Spleen (tissue), 11 donors: ENCODE measurements around the gene ST7L. TPM values are rescaled to one million over a fixed set of nuclear protein-coding genes. Genes with fewer than 3 reads are reported as not detected.

ENCODE experiments used
- DNase-seq: peaks from one replicate; pipeline ENCODE4 v3.0.0-alpha.2; 2020
- H3K27ac ChIP-seq, 8 donors: fragments of 200-600 bp; sonication (generic) in 7 of 8; 1 replicate in 4 of 8; 2 replicates in 4 of 8; pipeline versions ENCODE4 v1.5.0 to v1.8.0; 2016 to 2021; ENCODE audit warnings: inconsistent platforms in 4 of 8, mild to moderate bottlenecking in 4 of 8, moderate library complexity in 1 of 8
- H3K27me3 ChIP-seq, 7 donors: fragments of 200-600 bp; sonication (generic) in 6 of 7; replicated peaks in 1 of 7; 1 replicate in 4 of 7; 2 replicates in 3 of 7; pipeline versions ENCODE4 v1.5.0 to v1.8.0; 2016 to 2021; ENCODE audit warnings: inconsistent platforms in 3 of 7, mild to moderate bottlenecking in 1 of 7
- H3K36me3 ChIP-seq, 6 donors: fragments of 200-600 bp; sonication (generic) in 5 of 6; 1 replicate in 4 of 6; 2 replicates in 2 of 6; pipeline versions ENCODE4 v1.5.0 to v1.8.0; 2016 to 2021; ENCODE audit warnings: inconsistent platforms in 2 of 6
- H3K4me1 ChIP-seq, 6 donors: fragments of 200-600 bp; sonication (generic) in 5 of 6; 1 replicate in 3 of 6; 2 replicates in 3 of 6; pipeline versions ENCODE4 v1.5.0 to v1.8.0; 2016 to 2021; ENCODE audit warnings: inconsistent platforms in 3 of 6
- H3K4me3 ChIP-seq, 8 donors: fragments of 200-600 bp; sonication (generic) in 7 of 8; 1 replicate in 4 of 8; 2 replicates in 4 of 8; pipeline versions ENCODE4 v1.5.0 to v1.8.0; 2016 to 2021; ENCODE audit warnings: inconsistent platforms in 4 of 8, mild to moderate bottlenecking in 4 of 8, moderate library complexity in 2 of 8
- H3K9me3 ChIP-seq, 8 donors: fragments of 200-600 bp; sonication (generic) in 7 of 8; 1 replicate in 4 of 8; 2 replicates in 4 of 8; pipeline versions ENCODE4 v1.5.0 to v1.8.0; 2016 to 2021; ENCODE audit warnings: inconsistent platforms in 4 of 8
- CTCF ChIP-seq, 11 experiments: fragments of 200-600 bp in 7 of 11; fragments of 450-650 bp in 4 of 11; sonication (generic) in 4 of 11; IDR thresholded peaks in 8 of 11; conservative IDR thresholded peaks in 3 of 11; 1 replicate in 7 of 11; 2 replicates in 4 of 11; pipeline versions ENCODE4 v1.4.0 to v1.8.0; 2016 to 2021; ENCODE audit warnings: antibody characterized with exemption in 11 of 11, inconsistent platforms in 4 of 11, mild to moderate bottlenecking in 1 of 11
- POLR2A ChIP-seq, 3 donors: fragments of 450-650 bp; IDR thresholded peaks; one replicate each; pipeline ENCODE4 v1.5.1; 2017; ENCODE audit warnings: antibody characterized with exemption in 3 of 3, mild to moderate bottlenecking in 1 of 3
- POLR2AphosphoS5 ChIP-seq, 3 donors: sonication (generic); formaldehyde crosslinking; IDR thresholded peaks; one replicate each; pipeline ENCODE4 v1.5.1; 2017; ENCODE audit warnings: antibody characterized with exemption in 3 of 3
- WGBS, 5 donors: extraction: QIAGEN DNeasy Blood & Tissue Kit in 3 of 5; methylation state at CpG; one replicate each; pipeline versions ENCODE4 v1.1.5 to v1.1.7; 2013 to 2018; 5-methylcytosine and 5-hydroxymethylcytosine counted together
- intact Hi-C: fragments of 100-400 bp; cut with DNase I; formaldehyde crosslinking; loops from one replicate; pipeline ENCODE4 v1.15.0; 2023; ENCODE audit warnings: low total_unique reads
- polyA plus RNA-seq, 3 donors: library from polyadenylated mRNA; stranded (reverse); fragments of 200-250 nt; gene quantifications; one replicate each; pipeline ENCODE4 v1.2.1, GENCODE V29; 2013
- total RNA-seq, 7 donors: library from RNA; depleted of rRNA in 3 of 7; stranded (reverse); fragments of >200 nt in 3 of 7; fragmentation: NEBNext Ultra II Directional in 4 of 7; extraction: Animal tissue kit (Norgen Biotek cat#: 25700) in 4 of 7; gene quantifications; one replicate each; pipeline versions ENCODE4 v1.1.0 to v1.2.1, GENCODE V29; 2016 to 2021
- donor health status: healthy with polysubstance abuse.
- donor health status: DM: no; HTN: no; CAD: no; lungs with moderate emphysema.
- donor health status: DM: no; HTN: no; CAD: no.
- donor health status: Bipolar disorder and iron deficiency.
- donor health status: healthy.
- donor health status: DM: no; HTN: no; CAD: no.
- donor health status: DM: yes; HTN: yes; CAD: no.

The ST7L gene
- total and polyA plus RNA-seq, 10 donors = 6.1 to 23.9 (median 18.6) TPM

DNA sequence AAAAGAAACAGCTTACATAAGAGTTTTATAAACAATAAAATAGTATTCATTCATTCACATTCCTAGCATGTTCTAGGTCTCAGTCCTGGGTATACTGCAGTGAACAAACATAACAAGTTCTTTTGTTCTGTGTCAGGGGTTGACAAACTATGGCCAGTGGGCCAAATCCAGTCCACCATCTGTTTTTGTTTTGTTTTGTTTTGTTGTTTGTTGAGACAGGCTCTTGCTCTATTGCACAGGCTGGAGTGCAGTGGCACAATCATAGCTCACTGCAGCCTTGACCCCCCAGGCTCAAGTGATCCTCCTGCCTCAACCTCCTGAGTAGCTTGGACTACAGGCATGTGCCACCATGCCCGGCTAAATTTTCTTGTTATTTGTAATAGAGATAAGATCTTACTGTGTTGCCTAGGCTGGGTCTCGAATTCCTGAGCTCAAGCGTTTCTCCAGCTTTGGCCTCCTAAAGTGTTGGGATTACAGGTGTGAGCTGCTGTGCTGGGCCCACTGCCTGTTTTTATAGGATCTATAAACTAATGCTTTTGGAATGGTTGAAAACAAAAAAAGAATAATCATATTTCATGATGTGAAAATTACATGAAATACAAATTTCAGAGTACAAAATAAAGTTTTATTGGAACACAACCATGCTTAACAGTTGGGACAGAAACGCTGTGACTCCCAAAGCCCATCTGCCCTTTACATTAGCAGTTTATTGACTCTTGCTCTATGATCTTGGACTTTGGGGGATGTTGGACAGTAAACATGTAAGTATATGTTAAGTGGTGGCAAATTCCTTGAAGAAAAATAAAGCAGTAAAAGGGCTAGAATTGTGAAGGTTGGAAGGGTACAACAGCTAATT lies 18.5 kb upstream of the ST7L start:
- H3K36me3 ChIP-seq = peaks cover 0 to 18% (median 3%) of the 10 kb centered on the region in 6 donors
- 85 to 92% (median 88%) methylated on average over 4 of the region's 4 CpGs for WGBS, 5 donors
- H3K4me3 ChIP-seq = no peak overlapping the region
- DNase-seq = no peak
- no peak for TF ChIP-seq POLR2AphosphoS5 (IDR thresholded peaks at IDR 0.05)
- no peak for TF ChIP-seq CTCF (IDR thresholded peaks at IDR 0.05 in 8 of 11, conservative IDR thresholded peaks at IDR 0.05 in 3 of 11)
- TF ChIP-seq POLR2A (IDR thresholded peaks at IDR 0.05) = no peak
- intact Hi-C loops = no loop called here
- H3K27me3 ChIP-seq = no peaks in the 10 kb centered on the region
- no peaks in the 10 kb centered on the region for H3K9me3 ChIP-seq
- peaks cover 36 to 91% (median 68%) of the 10 kb centered on the region in 6 donors for H3K4me1 ChIP-seq
- peak overlapping the region in 4 of 8 donors; percentile 35 to 57 (median 46) for H3K27ac ChIP-seq

GRCh38 chr1:112636597-112637253 lies 17.8 kb upstream of the ST7L start:
- peaks cover 0 to 18% (median 5%) of the 10 kb centered on the region in 6 donors for H3K36me3 ChIP-seq
- peaks cover 36 to 91% (median 71%) of the 10 kb centered on the region in 6 donors for H3K4me1 ChIP-seq
- H3K27me3 ChIP-seq = no peaks in the 10 kb centered on the region
- no peak for TF ChIP-seq POLR2AphosphoS5 (IDR thresholded peaks at IDR 0.05)
- TF ChIP-seq POLR2A (IDR thresholded peaks at IDR 0.05) = no peak
- TF ChIP-seq CTCF (IDR thresholded peaks at IDR 0.05 in 8 of 11, conservative IDR thresholded peaks at IDR 0.05 in 3 of 11) = no peak
- intact Hi-C loops = no loop called here
- DNase-seq = no peak
- H3K27ac ChIP-seq = peak overlapping the region in 6 of 8 donors; percentile 35 to 62 (median 46)
- H3K4me3 ChIP-seq = no peak overlapping the region
- no peaks in the 10 kb centered on the region for H3K9me3 ChIP-seq

DNA sequence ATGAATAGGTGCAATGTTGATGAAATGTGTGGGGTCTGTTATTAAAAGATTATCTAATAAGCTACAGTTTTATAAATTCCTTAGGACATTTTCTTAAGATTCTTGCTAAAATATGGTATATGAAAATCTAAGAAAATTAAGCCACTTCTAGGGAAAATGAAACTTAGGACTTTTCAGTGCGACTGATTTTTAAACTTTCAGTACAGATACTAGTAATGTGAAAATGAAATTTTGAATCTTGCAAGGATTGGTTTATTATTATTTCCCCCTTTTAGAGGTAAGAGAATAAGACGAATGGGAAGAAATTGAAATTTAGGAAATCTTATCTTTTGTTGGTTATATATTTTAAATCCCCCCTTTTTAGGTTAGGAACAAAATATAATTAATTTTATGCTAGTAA lies 17.1 kb upstream of the ST7L start:
- H3K4me1 ChIP-seq = peaks cover 36 to 91% (median 75%) of the 10 kb centered on the region in 6 donors
- WGBS, 5 donors = 54 to 66% (median 57%) methylated on average over 2 of the region's 2 CpGs
- TF ChIP-seq CTCF (IDR thresholded peaks at IDR 0.05 in 8 of 11, conservative IDR thresholded peaks at IDR 0.05 in 3 of 11) = no peak
- no peak for TF ChIP-seq POLR2AphosphoS5 (IDR thresholded peaks at IDR 0.05)
- TF ChIP-seq POLR2A (IDR thresholded peaks at IDR 0.05) = no peak
- intact Hi-C loops = no loop called here
- H3K9me3 ChIP-seq = no peaks in the 10 kb centered on the region
- DNase-seq = no peak
- peaks cover 0 to 25% (median 7%) of the 10 kb centered on the region in 6 donors for H3K36me3 ChIP-seq
- H3K27ac ChIP-seq = peak overlapping the region in 6 of 8 donors; percentile 9 to 64 (median 52)
- H3K27me3 ChIP-seq = no peaks in the 10 kb centered on the region
- peak overlapping the region in 2 of 8 donors; percentile 17 to 36 for H3K4me3 ChIP-seq

DNA sequence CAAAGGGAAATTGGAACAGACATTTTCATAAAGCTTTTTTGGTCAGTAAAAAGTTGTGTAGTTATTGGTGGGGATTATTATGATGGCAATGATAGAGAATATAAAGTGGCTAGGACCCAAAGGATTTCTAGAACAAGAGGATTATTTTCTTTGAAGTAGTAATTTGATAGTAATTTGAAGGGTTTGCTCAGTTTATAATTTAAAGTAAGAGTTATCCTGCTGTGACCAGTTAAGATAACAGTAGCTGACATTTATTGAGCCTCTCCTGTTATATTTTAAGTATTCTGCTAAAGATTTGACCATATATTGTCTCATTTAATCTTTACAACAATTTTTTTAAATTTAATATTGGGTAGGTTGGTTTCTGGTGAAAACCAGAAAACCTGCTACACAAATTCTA lies 15.4 kb upstream of the ST7L start:
- H3K9me3 ChIP-seq = no peaks in the 10 kb centered on the region
- TF ChIP-seq CTCF (IDR thresholded peaks at IDR 0.05 in 8 of 11, conservative IDR thresholded peaks at IDR 0.05 in 3 of 11) = no peak
- no peak for TF ChIP-seq POLR2A (IDR thresholded peaks at IDR 0.05)
- no peak for TF ChIP-seq POLR2AphosphoS5 (IDR thresholded peaks at IDR 0.05)
- H3K36me3 ChIP-seq = peaks cover 0 to 40% (median 9%) of the 10 kb centered on the region in 6 donors
- H3K4me1 ChIP-seq = peaks cover 36 to 100% (median 88%) of the 10 kb centered on the region in 6 donors
- H3K27me3 ChIP-seq = no peaks in the 10 kb centered on the region
- DNase-seq = no peak
- no peak overlapping the region for H3K4me3 ChIP-seq
- intact Hi-C loops = no loop called here
- peak overlapping the region in 3 of 8 donors; percentile 11 to 57 (median 39) for H3K27ac ChIP-seq
